ENCODE measurements around the gene SOCS7. TPM values are rescaled to one million over a fixed set of nuclear protein-coding genes. Genes with fewer than 3 reads are reported as not detected.

The SOCS7 gene
- total RNA-seq, 1 donor from 2014 or later = 16.8 TPM

DNA sequence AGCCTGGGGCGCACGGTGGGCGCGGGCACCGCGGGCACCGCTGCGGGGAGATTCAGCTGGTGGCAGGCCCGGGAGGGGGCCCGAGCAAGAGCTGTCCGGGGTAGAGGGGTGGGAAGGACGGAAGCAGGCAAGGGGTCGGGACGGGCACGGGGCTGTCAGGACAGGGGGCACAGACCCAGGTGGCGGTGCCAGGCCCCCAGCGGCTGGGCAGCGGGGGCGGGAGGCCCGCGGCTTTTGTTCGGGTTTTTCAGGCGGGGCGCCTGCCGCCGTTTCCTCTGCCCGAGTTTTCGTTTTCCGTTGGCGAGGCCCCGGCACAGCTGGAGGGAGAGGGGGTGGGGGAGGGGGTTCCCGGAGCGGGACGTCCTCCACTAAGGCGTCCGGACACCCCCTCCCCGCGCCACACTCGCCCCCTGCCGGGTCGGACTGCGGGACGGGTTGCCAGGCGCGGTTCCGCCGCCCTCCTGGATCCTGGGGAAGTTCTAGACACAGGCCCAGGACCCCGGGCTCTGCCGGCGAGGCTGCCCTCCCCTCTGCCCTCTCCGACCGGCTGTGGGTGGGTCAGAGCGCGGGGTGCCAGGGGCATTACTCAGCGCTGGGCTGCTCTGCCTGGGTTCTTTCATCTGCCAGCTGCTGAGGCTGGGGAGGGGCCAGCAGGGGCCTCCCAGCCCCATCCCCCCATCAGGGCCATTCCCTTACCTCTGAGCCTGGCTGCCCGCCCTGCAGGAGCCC is 77.2 kb downstream of the SOCS7 start:
- H3K79me2 ChIP-seq (ENCODE audit: insufficient read depth, low read length) = peaks cover 65% of the 10 kb centered on the region
- H3K4me1 Mint-ChIP-seq (ENCODE audit: low read depth, unreplicated experiment) = peaks cover 38% of the 10 kb centered on the region
- peaks cover 36% of the 10 kb centered on the region for H3K4me1 ChIP-seq (ENCODE audit: insufficient read depth, low read length)
- H3K36me3 ChIP-seq (ENCODE audit: insufficient read depth, low read length) = no peaks in the 10 kb centered on the region
- H4K20me1 ChIP-seq (ENCODE audit: insufficient read depth, low read length) = peaks cover 48% of the 10 kb centered on the region
- no peak for FAIRE-seq
- no peaks in the 10 kb centered on the region for H3K9me3 Mint-ChIP-seq (ENCODE audit: unreplicated experiment)
- peak overlapping the region; percentile 62 for H3K27ac Mint-ChIP-seq (ENCODE audit: unreplicated experiment)
- no peaks in the 10 kb centered on the region for H3K27me3 Mint-ChIP-seq (ENCODE audit: low read depth, unreplicated experiment)
- H3K27me3 ChIP-seq (ENCODE audit: insufficient read depth, low read length) = no peaks in the 10 kb centered on the region
- no peaks in the 10 kb centered on the region for H3K9me3 ChIP-seq (ENCODE audit: insufficient read depth, low read depth, low read length)
- DNase-seq (ENCODE audit: low read depth) = peak; percentile 36
- peak overlapping the region; percentile 31 for H3K27ac ChIP-seq (ENCODE audit: low read depth, low read length)
- H2AFZ ChIP-seq (ENCODE audit: low read depth, low read length) = peak overlapping the region; percentile 62
- peak overlapping the region; percentile 94 for H3K4me2 ChIP-seq (ENCODE audit: low read length)
- peak overlapping the region; percentile 71 for H3K4me3 ChIP-seq (ENCODE audit: insufficient read depth, low read depth, low read length)
- H3K4me3 Mint-ChIP-seq (ENCODE audit: unreplicated experiment) = peak overlapping the region; percentile 87
- H3K9ac ChIP-seq (ENCODE audit: low read length) = peak overlapping the region; percentile 81
- H3K36me3 Mint-ChIP-seq (ENCODE audit: low read depth, unreplicated experiment) = peaks cover 3% of the 10 kb centered on the region
- TF ChIP-seq EZH2 (IDR thresholded peaks at IDR 0.05; ENCODE audit: insufficient read depth, low read length) = no peak
- TF ChIP-seq, protein P1, sequence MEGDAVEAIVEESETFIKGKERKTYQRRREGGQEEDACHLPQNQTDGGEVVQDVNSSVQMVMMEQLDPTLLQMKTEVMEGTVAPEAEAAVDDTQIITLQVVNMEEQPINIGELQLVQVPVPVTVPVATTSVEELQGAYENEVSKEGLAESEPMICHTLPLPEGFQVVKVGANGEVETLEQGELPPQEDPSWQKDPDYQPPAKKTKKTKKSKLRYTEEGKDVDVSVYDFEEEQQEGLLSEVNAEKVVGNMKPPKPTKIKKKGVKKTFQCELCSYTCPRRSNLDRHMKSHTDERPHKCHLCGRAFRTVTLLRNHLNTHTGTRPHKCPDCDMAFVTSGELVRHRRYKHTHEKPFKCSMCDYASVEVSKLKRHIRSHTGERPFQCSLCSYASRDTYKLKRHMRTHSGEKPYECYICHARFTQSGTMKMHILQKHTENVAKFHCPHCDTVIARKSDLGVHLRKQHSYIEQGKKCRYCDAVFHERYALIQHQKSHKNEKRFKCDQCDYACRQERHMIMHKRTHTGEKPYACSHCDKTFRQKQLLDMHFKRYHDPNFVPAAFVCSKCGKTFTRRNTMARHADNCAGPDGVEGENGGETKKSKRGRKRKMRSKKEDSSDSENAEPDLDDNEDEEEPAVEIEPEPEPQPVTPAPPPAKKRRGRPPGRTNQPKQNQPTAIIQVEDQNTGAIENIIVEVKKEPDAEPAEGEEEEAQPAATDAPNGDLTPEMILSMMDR (IDR thresholded peaks at IDR 0.05; ENCODE audit: insufficient read depth, low read depth, low read length) = no peak

DNA sequence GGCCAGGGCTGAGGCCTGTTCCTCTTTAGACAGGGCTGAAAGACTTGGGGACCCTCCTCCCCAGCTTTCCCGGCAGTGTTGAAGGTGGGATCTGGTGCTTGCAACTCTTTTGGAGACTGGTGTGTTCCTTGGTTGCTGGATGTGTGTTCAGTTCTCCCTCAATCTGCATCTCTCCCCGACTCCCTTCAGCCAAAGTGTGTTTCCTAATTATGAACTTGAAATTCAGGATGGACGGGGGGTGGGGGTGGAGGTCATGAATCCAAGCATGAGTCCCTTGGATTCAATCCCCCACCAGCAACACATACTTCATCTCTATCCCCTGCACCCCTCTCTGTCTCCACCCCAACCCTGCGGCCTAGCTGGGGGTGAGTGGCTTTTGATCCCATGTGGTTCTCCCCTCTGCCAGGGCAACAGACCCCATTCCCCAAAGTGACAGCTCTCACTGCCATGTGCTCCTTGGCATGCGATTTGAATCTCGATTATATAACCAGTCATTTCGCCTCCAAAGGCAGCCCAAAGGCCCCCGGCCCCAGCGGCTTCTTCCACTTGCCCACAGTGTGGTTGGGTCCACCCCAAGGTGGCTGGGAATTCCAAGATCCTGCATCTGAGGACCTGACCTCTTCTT is 77.9 kb downstream of the SOCS7 start:
- peaks cover 38% of the 10 kb centered on the region for H3K4me1 Mint-ChIP-seq (ENCODE audit: low read depth, unreplicated experiment)
- H3K9me3 ChIP-seq (ENCODE audit: insufficient read depth, low read depth, low read length) = no peaks in the 10 kb centered on the region
- H3K27me3 ChIP-seq (ENCODE audit: insufficient read depth, low read length) = no peaks in the 10 kb centered on the region
- H3K36me3 ChIP-seq (ENCODE audit: insufficient read depth, low read length) = no peaks in the 10 kb centered on the region
- peaks cover 36% of the 10 kb centered on the region for H3K4me1 ChIP-seq (ENCODE audit: insufficient read depth, low read length)
- no peak for DNase-seq (ENCODE audit: low read depth)
- H3K27ac ChIP-seq (ENCODE audit: low read depth, low read length) = peak overlapping the region; percentile 31
- peak overlapping the region; percentile 62 for H3K27ac Mint-ChIP-seq (ENCODE audit: unreplicated experiment)
- peak overlapping the region; percentile 71 for H3K4me3 ChIP-seq (ENCODE audit: insufficient read depth, low read depth, low read length)
- H3K27me3 Mint-ChIP-seq (ENCODE audit: low read depth, unreplicated experiment) = no peaks in the 10 kb centered on the region
- no peaks in the 10 kb centered on the region for H3K9me3 Mint-ChIP-seq (ENCODE audit: unreplicated experiment)
- H3K36me3 Mint-ChIP-seq (ENCODE audit: low read depth, unreplicated experiment) = peaks cover 3% of the 10 kb centered on the region
- H4K20me1 ChIP-seq (ENCODE audit: insufficient read depth, low read length) = peaks cover 54% of the 10 kb centered on the region
- H3K79me2 ChIP-seq (ENCODE audit: insufficient read depth, low read length) = peaks cover 72% of the 10 kb centered on the region
- H3K9ac ChIP-seq (ENCODE audit: low read length) = peak overlapping the region; percentile 81
- TF ChIP-seq, protein P1 (IDR thresholded peaks at IDR 0.05; ENCODE audit: insufficient read depth, low read depth, low read length) = no peak
- no peak for TF ChIP-seq EZH2 (IDR thresholded peaks at IDR 0.05; ENCODE audit: insufficient read depth, low read length)
- FAIRE-seq = no peak
- peak overlapping the region; percentile 94 for H3K4me2 ChIP-seq (ENCODE audit: low read length)
- peak overlapping the region; percentile 87 for H3K4me3 Mint-ChIP-seq (ENCODE audit: unreplicated experiment)
- no peak overlapping the region for H2AFZ ChIP-seq (ENCODE audit: low read depth, low read length)
